ENCODE measurements around the gene ZNF800.

DNA sequence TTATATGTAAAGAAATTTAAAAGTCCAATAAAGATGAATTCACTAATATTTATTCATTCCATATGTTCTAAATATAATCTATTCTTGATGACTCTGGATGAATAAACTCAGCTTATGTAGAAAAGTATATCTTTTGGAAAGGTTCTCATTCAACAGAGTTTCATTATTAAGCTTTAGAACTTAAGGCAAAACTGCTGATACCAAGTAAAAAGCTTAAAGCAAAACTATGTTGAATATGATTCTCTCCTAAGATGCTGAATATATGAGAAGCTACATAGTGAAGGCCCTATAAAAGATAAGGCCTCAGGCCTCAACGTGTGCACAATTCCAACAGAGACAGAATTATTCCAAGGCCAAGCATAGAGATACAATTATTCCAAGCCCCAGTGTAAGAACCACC is 30.8 kb downstream of the ZNF800 start:
- TF ChIP-seq EP300 (IDR thresholded peaks at IDR 0.05) (no peak), POLR2A (IDR thresholded peaks at IDR 0.05) (no peak), POLR2AphosphoS5 (IDR thresholded peaks at IDR 0.05) (no peak)
- TF ChIP-seq, protein P1, sequence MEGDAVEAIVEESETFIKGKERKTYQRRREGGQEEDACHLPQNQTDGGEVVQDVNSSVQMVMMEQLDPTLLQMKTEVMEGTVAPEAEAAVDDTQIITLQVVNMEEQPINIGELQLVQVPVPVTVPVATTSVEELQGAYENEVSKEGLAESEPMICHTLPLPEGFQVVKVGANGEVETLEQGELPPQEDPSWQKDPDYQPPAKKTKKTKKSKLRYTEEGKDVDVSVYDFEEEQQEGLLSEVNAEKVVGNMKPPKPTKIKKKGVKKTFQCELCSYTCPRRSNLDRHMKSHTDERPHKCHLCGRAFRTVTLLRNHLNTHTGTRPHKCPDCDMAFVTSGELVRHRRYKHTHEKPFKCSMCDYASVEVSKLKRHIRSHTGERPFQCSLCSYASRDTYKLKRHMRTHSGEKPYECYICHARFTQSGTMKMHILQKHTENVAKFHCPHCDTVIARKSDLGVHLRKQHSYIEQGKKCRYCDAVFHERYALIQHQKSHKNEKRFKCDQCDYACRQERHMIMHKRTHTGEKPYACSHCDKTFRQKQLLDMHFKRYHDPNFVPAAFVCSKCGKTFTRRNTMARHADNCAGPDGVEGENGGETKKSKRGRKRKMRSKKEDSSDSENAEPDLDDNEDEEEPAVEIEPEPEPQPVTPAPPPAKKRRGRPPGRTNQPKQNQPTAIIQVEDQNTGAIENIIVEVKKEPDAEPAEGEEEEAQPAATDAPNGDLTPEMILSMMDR (IDR thresholded peaks at IDR 0.05), result no peak
